Measurements from ENCODE around the gene WWTR1.

GRCh38 chr3:149575961-149576564, 81.8 kb downstream of the WWTR1 start:
- TF ChIP-seq CTCF (conservative IDR thresholded peaks at IDR 0.05; ENCODE audit: low read depth in 2 of 2), result no peak
- TF ChIP-seq EZH2 (IDR thresholded peaks at IDR 0.05; ENCODE audit: low read depth, unreplicated experiment), result no peak

All from GM23338 (cell line).